HG02840 (cell line): ENCODE data around the gene ZNF226.
"Not testable (repeated sequence)": the region's sequence is repeated elsewhere in the genome, so short reads cannot be mapped to it uniquely, and the experiment has no call there.

Experiments
- ATAC-seq: cut with Tn5 transposase; IDR thresholded peaks from one replicate; pipeline ENCODE4 v1.9.1; 2021; ENCODE audit warnings: mild to moderate bottlenecking, moderate library complexity, moderate number of reproducible peaks; ENCODE audit not compliant: unreplicated experiment, low FRiP score

The ZNF226 gene

GRCh38 chr19:44164673-44165512 lies at the start of gene ZNF226:
Gene ZNF226, plus strand, starts transcription at chr19:44165100. Its CDS starts 4,981 bp downstream, at chr19:44170081.
- peak; percentile 86 for ATAC-seq

GRCh38 chr19:44121162-44121561 lies 43.7 kb upstream of the ZNF226 start:
- ATAC-seq: not testable (repeated sequence)

GRCh38 chr19:44131955-44132354 lies 32.9 kb upstream of the ZNF226 start:
- ATAC-seq: no peak

DNA sequence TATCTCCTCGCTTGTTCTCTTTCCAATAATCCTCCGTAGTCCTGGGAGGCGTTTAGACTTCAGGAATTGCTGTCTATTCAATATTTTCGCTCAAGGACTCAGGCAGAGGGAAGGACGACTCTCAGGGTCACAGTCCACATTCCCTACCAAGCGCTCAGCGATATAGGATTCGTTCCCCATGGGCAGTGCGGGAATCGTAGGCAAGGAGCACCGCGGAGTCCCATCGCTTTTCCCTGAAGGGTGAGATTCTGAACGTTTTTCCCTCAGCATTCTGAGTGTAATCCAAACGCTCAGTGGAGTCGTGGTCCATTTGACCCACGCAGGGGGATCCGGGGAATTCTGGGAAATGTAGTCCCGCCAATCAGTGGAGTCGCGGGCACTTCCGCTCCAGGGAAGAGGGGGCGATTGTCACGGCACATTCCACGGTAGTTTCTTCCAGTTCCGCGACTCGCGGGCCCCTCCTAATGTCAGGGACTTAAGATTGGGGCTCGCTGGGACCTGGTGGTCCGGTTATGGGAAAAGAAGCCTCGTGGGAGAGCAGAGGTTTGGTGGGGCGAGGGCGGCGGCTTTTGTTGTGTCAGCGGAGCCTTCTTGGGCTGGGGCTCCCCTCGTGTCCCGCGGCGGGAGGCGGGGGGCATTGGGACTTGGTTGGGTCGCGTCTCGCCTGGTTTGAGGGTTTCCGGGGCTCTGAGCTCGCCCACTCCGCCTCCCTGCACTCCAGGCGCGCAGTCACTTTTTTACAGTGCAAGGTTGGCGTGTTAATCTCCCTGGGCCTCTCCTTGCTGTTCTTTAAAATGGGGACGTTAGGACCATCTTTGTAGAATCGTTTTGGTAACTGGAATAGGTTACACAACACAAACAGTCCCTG lies 23.5 kb upstream of the ZNF226 start, which contains the start of gene ZNF234:
ZNF234 (plus strand) TSS at position 364 of the 868 bp plus-strand sequence. CDS start 3,079 bp downstream, outside the sequence.
- ATAC-seq: peak; percentile 90

- no peak for ATAC-seq
These were observed 22.9 kb upstream of the ZNF226 start for GRCh38 chr19:44142059-44142433.

- ATAC-seq: no peak
These were observed 15.1 kb upstream of the ZNF226 start for GRCh38 chr19:44149776-44150175.

GRCh38 chr19:44151491-44151890 lies 13.4 kb upstream of the ZNF226 start:
- ATAC-seq: no peak

DNA sequence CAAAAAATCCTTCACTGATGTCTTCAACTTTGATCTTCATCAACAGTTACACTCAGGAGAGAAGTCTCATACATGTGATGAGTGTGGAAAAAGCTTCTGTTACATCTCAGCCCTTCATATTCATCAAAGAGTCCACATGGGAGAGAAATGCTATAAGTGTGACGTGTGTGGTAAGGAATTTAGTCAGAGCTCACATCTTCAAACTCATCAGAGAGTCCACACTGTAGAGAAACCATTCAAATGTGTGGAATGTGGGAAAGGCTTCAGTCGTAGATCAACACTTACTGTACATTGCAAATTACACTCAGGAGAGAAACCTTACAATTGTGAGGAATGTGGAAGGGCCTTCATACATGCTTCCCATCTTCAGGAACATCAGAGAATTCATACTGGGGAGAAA lies 8.4 kb upstream of the ZNF226 start:
- no peak for ATAC-seq

DNA sequence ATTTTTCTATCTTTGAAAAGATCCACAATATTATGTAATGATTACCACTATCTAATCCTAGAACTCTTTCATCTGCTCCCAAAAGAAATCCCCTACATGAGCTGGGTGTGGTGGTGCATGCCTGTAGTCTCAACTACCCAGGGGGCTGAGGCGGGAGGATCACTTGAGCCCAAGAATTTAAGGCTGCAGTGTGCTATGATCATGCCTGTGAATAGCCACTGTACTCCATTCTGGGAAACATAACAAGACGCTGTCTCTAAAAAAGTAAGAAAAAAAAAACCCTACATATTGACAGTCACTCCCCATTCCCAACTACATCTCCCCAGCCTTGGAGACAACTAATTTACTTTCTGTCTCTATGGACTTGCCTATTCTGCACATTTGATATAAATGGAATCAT lies 1.1 kb upstream of the ZNF226 start:
- no peak for ATAC-seq

DNA sequence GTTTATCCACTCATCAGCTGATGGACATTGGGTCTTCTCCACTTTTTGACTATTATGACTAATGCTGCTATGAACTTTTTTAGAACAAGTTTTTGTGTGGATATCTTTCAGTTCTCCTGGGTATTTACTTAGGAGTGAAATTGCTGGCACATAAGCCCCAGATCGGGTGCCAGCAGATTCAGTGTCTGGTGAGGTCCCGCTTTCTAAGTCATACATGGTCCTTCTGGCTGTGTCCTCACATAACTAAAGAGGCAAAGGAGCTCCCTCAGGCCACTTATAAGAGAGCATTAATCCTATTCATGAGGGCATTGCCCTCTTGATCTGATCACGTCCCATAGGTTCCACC lies 600 bp upstream of the ZNF226 start:
- no peak for ATAC-seq

GRCh38 chr19:44170660-44171059 lies 5.8 kb downstream of the ZNF226 start:
- not testable (repeated sequence) for ATAC-seq

- ATAC-seq: no peak
These were observed 11.7 kb downstream of the ZNF226 start for GRCh38 chr19:44176590-44176989.

GRCh38 chr19:44180968-44181367 lies 16.1 kb downstream of the ZNF226 start:
- no peak for ATAC-seq

GRCh38 chr19:44182145-44182544 lies 17.2 kb downstream of the ZNF226 start:
- ATAC-seq: no peak

GRCh38 chr19:44190020-44190419 lies 25.1 kb downstream of the ZNF226 start:
- ATAC-seq: no peak

GRCh38 chr19:44192127-44192526 lies 27.2 kb downstream of the ZNF226 start:
- no peak for ATAC-seq

GRCh38 chr19:44196772-44197171 lies 31.9 kb downstream of the ZNF226 start:
- no peak for ATAC-seq

- ATAC-seq: no peak
These were observed 37.6 kb downstream of the ZNF226 start for GRCh38 chr19:44202470-44202869.

DNA sequence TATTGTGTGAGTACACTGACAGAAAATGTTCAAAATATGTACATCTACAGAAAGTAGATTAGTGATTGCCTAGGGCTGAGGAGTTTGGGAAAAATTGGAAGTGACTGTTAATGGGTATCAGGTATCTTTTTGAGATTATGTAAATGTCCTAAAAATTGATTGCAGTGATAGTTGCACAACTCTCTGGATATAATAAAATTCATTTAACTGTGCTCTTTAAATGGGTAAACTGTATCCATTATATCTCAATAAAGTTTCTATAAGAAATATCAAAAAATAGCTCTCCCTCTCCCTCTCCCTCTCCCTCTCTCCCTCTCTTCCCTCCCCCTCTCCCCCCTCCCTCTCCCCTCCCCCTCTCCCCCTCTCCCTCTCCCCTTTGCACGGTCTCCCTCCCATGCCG lies 38.1 kb downstream of the ZNF226 start:
- ATAC-seq: no peak

DNA sequence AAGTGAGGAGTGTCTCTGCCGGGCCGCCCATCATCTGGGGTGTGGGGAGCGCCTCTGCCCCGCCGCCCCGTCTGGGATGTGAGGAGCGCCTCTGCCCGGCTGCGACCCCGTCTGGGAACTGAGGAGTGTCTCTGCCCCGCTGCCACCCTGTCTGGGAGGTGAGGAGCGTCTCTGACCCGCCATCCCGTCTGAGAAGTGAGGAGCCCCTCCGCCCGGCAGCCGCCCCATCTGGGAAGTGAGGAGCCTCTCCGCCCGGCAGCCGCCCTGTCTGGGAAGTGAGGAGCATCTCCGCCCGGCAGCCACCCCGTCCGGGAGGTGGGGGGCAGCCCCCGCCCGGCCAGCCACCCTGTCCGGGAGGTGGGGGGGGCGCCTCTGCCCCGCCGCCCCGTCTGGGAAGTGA lies 39.0 kb downstream of the ZNF226 start:
- not testable (repeated sequence) for ATAC-seq

- ATAC-seq: no peak
These were observed 39.9 kb downstream of the ZNF226 start for GRCh38 chr19:44204772-44205171.
